Cerebellar cortex (tissue), 1 donor: Measurements from ENCODE around the gene SEC14L3.

ENCODE experiments used
- DNase-seq: peaks from one replicate; pipeline ENCODE4 v3.0.0-alpha.2; 2015; ENCODE audit warnings: low spot score

SEC14L3 gene

GRCh38 chr22:30471616-30472318 lies at the start of gene SEC14L3:
TSS of gene SEC14L3 (minus strand) at chr22:30472017. CDS start at chr22:30471958, 59 bp downstream.
- no peak for DNase-seq

- no peak for DNase-seq
These were observed 48.1 kb upstream of the SEC14L3 start for GRCh38 chr22:30519842-30520425.

- DNase-seq: no peak
These were observed 44.9 kb upstream of the SEC14L3 start for GRCh38 chr22:30516731-30517130.

GRCh38 chr22:30516273-30516672 lies 44.5 kb upstream of the SEC14L3 start:
- DNase-seq: no peak

DNA sequence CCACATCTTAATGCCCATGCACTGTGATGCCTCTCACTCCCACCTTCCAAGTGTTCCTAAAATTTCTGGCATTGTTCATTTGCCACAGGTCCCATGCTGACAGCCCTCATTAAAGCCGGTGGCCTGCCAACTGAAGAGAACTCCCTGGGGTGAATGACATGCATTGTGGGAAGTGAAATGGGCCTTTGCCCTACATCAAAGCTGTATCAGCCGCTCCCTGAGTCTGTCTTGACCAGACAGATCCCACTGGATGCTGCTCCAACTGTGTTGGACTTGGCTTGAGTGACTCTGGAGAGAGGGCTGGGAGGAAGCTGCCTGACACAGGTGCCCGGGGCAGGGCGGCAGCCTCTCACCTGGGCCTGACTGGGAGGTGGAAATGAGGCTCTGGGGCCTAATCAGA lies 42.4 kb upstream of the SEC14L3 start:
- DNase-seq: peak; percentile 34

GRCh38 chr22:30513462-30513861 lies 41.6 kb upstream of the SEC14L3 start:
- DNase-seq: peak; percentile 17

DNA sequence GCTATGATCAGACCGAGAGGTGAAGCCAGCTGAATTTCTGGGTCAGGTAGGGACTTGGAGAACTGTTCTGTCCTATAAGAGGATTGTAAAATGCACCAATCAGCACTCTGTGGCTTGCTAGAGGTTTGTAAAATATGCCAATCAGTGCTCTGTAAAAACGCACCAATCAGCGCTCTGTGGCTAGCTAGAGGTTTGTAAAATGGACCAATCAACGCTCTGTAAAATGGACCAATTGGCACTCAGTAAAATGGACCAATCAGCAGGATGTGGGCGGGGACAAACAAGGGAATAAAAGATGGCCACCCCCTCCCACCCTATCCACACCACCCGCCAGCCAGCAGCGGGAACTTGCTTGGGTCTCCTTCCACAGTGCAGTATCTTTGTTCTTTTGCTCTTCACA lies 40.1 kb upstream of the SEC14L3 start:
- DNase-seq: no peak

DNA sequence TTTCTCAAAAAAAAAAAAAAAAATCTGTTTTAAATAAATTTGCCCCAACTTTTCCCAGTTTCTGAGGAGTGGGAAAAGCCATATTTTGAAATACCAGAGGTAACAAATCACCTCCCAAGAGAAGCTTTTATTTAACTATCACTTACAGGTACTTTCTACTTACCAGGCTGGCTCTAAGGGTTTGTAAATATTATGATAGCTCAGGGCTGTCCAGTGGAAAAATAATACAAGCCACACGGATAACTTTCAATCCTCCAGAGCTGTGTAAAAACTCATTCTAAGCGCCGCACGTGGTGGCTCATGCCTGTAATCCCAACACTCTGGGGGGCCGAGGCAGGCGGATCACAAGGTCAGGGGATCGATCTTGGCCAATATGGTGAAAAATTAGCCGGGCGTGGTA lies 39.3 kb upstream of the SEC14L3 start:
- DNase-seq: no peak

DNA sequence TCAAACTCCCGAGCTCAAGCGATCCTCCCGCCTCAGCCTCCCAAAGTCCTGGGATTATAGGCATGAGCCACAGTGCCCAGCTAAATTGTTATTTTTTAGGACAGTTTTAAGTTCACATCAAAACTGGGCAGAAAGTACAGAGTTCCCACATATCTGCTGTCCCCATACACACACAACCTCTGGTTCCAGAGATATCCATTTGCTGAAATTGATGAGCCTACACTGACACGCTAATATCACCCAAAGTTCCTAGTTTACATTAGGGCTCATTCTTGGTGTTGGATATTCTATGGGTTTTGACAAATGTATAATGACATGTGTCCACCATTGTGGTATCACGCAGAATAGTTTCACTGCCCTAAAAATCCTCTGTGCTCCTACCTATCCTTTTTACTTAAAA lies 36.4 kb upstream of the SEC14L3 start:
- no peak for DNase-seq

GRCh38 chr22:30507670-30508069 lies 35.9 kb upstream of the SEC14L3 start:
- no peak for DNase-seq

GRCh38 chr22:30506507-30506968 lies 34.7 kb upstream of the SEC14L3 start:
- DNase-seq: no peak

DNA sequence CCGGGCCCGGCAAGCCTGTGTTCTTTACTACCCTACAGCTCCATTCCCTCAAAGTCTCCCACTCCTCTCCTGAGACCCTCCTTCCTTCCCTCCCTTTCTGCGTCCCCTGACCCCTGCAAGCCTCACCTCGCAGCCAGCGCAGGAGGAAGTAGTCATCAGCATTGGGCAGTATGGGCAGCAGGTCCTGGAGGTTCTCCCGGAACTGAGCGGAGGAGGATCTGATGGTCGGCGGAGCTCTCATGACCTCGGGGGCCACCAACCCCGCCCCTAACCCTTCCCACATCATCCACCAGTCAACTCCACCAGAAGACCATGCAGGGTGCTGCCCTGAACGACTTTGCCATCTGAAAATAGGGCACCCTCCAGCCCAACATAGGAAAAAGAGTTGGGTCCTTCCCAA lies 31.7 kb upstream of the SEC14L3 start:
- DNase-seq: no peak

GRCh38 chr22:30502911-30503310 lies 31.1 kb upstream of the SEC14L3 start:
- DNase-seq: no peak

- no peak for DNase-seq
These were observed 30.3 kb upstream of the SEC14L3 start for GRCh38 chr22:30502153-30502552.

DNA sequence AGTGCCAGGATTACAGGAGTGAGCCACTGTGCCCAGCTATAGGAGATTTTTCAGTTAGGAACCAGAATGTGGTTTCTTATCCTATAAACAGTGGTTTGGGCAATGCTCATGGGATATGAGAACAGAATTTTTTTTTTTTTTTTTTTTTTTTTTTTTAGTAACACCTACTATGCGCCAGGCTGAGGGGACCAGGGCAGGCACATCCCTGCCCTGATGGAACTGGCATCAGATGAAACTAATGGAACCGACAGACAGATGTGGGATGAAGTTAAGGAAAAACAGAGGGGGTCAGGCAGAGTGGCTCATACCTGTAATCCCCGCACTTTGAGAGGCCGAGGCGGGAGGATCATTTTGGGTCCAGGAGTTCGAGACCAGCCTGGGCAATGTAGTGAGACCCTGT lies 28.8 kb upstream of the SEC14L3 start:
- DNase-seq: no peak

- DNase-seq: no peak
These were observed 25.8 kb upstream of the SEC14L3 start for GRCh38 chr22:30497466-30498150.

- DNase-seq: no peak
These were observed 23.4 kb upstream of the SEC14L3 start for GRCh38 chr22:30495041-30495784.

- no peak for DNase-seq
These were observed 20.3 kb upstream of the SEC14L3 start for GRCh38 chr22:30492144-30492543.

GRCh38 chr22:30491381-30491780 lies 19.6 kb upstream of the SEC14L3 start:
- DNase-seq: no peak

DNA sequence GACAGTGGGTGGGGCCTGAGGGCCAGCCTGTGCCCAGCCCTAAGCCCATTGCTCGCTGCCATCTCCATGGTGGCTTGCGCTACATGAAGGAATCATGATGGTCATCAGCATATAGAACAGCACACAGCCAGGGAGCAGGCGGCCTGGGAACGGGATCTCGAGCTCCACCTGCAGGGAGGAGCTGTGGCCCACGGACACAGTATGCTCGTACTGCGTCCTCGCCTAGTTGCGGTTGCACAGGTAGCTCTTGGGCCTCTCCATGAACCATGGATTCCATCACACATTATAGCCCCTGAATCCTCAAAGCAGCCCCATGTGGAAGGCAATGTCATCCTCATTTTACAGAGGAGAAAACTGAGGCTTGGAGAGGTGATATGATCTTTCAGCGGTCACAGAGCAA lies 18.6 kb upstream of the SEC14L3 start:
- DNase-seq: peak; percentile 5

DNA sequence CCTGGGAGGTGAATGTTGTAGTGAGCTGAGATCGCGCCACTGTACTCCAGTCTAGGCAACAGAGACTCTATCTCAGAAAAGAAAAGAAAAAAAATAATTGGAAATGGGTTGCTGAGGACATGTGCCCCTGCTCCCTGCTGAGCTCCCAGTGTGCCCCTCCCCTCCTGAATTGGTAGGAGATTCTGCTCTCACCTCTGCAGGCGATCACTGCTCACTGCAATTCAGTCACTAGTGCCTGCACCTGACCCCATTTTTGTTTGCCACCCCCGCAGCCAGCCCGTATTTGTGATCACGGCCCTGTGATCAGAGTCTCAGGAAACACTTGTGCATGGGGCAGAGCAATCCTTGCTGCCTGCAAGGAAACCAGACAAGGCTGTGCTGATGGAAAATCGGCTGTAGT lies 16.3 kb upstream of the SEC14L3 start:
- no peak for DNase-seq

- no peak for DNase-seq
These were observed 14.9 kb upstream of the SEC14L3 start for GRCh38 chr22:30486661-30487115.
